ENCODE measurements around the gene MN1.

MN1 gene

DNA sequence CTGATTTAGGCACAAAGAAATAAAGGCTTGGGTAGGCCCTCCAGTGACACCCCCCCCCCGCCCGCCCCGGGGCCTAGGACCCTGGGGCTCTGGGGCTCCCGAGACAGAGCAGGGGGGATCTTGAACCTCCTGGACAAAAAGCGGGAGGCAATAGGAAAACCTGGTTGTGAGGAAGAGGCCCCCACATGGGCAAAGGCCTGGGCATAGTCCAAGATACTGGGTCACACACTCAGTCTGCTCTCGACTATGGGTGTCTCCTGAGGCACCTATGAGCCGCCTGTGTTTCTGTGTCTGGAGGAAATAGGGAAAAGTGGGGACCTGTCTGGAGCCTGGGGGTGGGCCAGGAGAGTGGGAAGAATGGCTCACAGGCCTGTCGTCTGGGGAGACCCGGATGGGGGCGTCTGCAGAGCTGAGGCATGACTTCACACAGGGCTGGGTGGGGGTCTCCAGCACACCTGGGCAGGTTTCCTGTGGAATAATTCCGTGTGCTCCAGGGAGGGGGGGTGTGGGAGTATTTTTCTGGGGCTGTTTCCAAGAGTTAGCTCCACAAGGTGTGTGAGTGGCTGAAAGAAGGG, 2.4 kb upstream of the MN1 start:
- Histone ChIP-seq H3K36me3 (ENCODE audit: insufficient read depth, insufficient read length, low read length) (peaks cover 3% of the 10 kb centered on the region), H3K9me3 (ENCODE audit: insufficient read depth, low read length) (no peaks in the 10 kb centered on the region), H3K4me1 (ENCODE audit: insufficient read depth, insufficient read length) (peaks cover 9% of the 10 kb centered on the region), H3K4me3 (ENCODE audit: insufficient read length, low read depth) (no peak overlapping the region), H3K27me3 (ENCODE audit: insufficient read depth, insufficient read length) (peaks cover 12% of the 10 kb centered on the region), H3K9ac (ENCODE audit: insufficient read length, low read depth) (peak overlapping the region; percentile 56)
- no peak for DNase-seq (ENCODE audit: low read depth, low spot score)
- TF ChIP-seq ZNF274 (IDR thresholded peaks at IDR 0.05; ENCODE audit: low read depth, low read length) (no peak), SUZ12 (IDR thresholded peaks at IDR 0.05; ENCODE audit: extremely low read depth, insufficient read depth, insufficient read length) (no peak), YY1 (IDR thresholded peaks at IDR 0.05; ENCODE audit: insufficient read depth, insufficient read length) (no peak)

DNA sequence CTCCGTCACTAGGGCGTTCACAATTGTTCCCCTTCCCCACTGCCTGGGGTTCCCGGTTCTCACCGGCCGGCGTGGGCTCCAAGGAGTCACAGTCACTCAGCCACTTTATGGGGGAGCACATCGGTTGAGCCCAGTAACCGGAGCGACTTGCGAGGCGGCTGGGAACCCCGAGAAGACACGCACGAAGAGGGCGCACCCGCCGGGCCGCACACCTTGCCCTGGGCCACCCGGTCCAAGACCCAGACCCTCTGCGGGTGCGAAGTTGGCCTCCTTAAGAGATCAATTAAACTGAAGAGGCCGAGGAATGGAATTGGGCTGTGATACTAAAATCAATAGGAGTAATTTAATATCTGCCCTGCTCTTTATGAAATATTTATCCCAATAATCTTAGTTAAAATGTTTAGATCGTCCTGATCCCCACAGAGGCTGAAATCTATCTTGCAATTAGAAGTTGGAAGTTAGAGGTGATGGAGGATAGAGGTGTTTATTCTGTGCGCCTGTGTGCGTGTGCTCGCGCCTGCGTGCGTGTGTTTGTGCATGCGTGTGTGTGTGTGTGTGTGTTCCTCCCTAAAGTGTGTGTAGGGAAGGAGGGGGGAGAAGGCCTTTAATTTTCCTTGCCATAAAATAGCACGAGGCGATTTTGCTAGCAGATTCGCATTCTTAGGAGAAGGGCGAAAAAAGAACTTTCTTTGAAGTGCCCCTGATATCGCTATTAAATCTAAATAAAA, 954 bp upstream of the MN1 start:
- Histone ChIP-seq H3K4me3 (ENCODE audit: insufficient read length, low read depth) (peak overlapping the region; percentile 78), H3K9ac (ENCODE audit: insufficient read length, low read depth) (peak overlapping the region; percentile 70), H3K9me3 (ENCODE audit: insufficient read depth, low read length) (no peaks in the 10 kb centered on the region), H3K4me1 (ENCODE audit: insufficient read depth, insufficient read length) (peaks cover 9% of the 10 kb centered on the region), H3K36me3 (ENCODE audit: insufficient read depth, insufficient read length, low read length) (peaks cover 14% of the 10 kb centered on the region), H3K27me3 (ENCODE audit: insufficient read depth, insufficient read length) (peaks cover 12% of the 10 kb centered on the region)
- TF ChIP-seq SUZ12 (IDR thresholded peaks at IDR 0.05; ENCODE audit: extremely low read depth, insufficient read depth, insufficient read length) (no peak), YY1 (IDR thresholded peaks at IDR 0.05; ENCODE audit: insufficient read depth, insufficient read length) (no peak), ZNF274 (IDR thresholded peaks at IDR 0.05; ENCODE audit: low read depth, low read length) (no peak)
- DNase-seq (ENCODE audit: low read depth, low spot score): no peak

DNA sequence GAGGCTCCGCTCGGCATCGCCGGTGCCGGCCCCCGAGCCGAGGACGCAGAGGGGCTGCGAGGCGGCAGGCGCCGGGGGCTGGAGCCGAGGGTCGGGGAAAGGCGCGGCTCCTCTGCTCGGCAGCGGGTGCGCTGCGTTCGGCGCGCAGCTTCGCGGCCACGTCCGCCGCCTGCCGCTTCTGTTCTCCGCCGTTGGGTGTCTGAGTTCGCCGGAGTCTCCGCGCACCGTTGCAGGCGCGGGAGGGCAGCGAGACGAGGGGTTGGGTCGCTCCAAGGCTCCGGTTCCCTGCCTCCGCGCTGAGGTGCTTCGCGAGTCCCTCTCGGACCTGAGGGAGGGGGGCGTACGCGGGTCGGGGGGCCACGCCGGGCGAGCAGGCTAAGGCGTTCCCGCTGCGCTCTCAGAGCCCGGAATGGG, 347 bp downstream of the MN1 start:
- H3K27me3 ChIP-seq (ENCODE audit: insufficient read depth, insufficient read length): peaks cover 12% of the 10 kb centered on the region
- peaks cover 12% of the 10 kb centered on the region for H3K4me1 ChIP-seq (ENCODE audit: insufficient read depth, insufficient read length)
- peak overlapping the region; percentile 78 for H3K4me3 ChIP-seq (ENCODE audit: insufficient read length, low read depth)
- TF ChIP-seq YY1 (IDR thresholded peaks at IDR 0.05; ENCODE audit: insufficient read depth, insufficient read length): no peak
- no peak for TF ChIP-seq SUZ12 (IDR thresholded peaks at IDR 0.05; ENCODE audit: extremely low read depth, insufficient read depth, insufficient read length)
- TF ChIP-seq ZNF274 (IDR thresholded peaks at IDR 0.05; ENCODE audit: low read depth, low read length): no peak
- DNase-seq (ENCODE audit: low read depth, low spot score): no peak
- peak overlapping the region; percentile 93 for H3K9ac ChIP-seq (ENCODE audit: insufficient read length, low read depth)
- peaks cover 25% of the 10 kb centered on the region for H3K36me3 ChIP-seq (ENCODE audit: insufficient read depth, insufficient read length, low read length)
- no peaks in the 10 kb centered on the region for H3K9me3 ChIP-seq (ENCODE audit: insufficient read depth, low read length)

GRCh38 chr22:27800250-27801201, 1.0 kb downstream of the MN1 start:
- DNase-seq (ENCODE audit: low read depth, low spot score): no peak
- Histone ChIP-seq H3K36me3 (ENCODE audit: insufficient read depth, insufficient read length, low read length) (peaks cover 25% of the 10 kb centered on the region), H3K27me3 (ENCODE audit: insufficient read depth, insufficient read length) (peaks cover 12% of the 10 kb centered on the region), H3K4me3 (ENCODE audit: insufficient read length, low read depth) (peak overlapping the region; percentile 78), H3K9ac (ENCODE audit: insufficient read length, low read depth) (peak overlapping the region; percentile 93), H3K9me3 (ENCODE audit: insufficient read depth, low read length) (no peaks in the 10 kb centered on the region), H3K4me1 (ENCODE audit: insufficient read depth, insufficient read length) (peaks cover 12% of the 10 kb centered on the region)
- TF ChIP-seq YY1 (IDR thresholded peaks at IDR 0.05; ENCODE audit: insufficient read depth, insufficient read length): no peak
- TF ChIP-seq ZNF274 (IDR thresholded peaks at IDR 0.05; ENCODE audit: low read depth, low read length): no peak
- TF ChIP-seq SUZ12 (IDR thresholded peaks at IDR 0.05; ENCODE audit: extremely low read depth, insufficient read depth, insufficient read length): no peak

DNA sequence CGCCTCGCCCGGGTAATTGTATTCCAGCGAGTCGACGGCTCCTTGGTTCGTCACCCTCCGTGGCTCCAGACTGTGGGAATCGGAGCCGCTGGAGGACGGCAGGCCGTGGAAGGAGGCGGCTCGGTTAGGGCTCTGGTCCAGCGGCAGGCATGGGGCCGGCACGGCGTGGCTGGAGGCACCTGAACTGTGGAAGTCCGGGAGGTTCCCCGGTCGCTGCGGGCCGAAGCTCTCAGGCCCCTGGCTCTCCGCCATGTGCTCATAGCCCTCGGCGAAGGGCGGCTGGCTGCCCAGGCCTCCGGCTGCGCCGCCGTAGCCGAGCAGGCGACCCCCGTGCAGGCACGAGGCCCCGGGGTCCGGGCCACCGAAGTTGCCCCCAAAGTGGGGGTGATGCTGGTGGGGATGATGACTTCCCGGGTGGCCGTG, 1.7 kb downstream of the MN1 start:
- peaks cover 12% of the 10 kb centered on the region for H3K27me3 ChIP-seq (ENCODE audit: insufficient read depth, insufficient read length)
- TF ChIP-seq ZNF274 (IDR thresholded peaks at IDR 0.05; ENCODE audit: low read depth, low read length): no peak
- no peak for TF ChIP-seq SUZ12 (IDR thresholded peaks at IDR 0.05; ENCODE audit: extremely low read depth, insufficient read depth, insufficient read length)
- no peak for TF ChIP-seq YY1 (IDR thresholded peaks at IDR 0.05; ENCODE audit: insufficient read depth, insufficient read length)
- H3K9ac ChIP-seq (ENCODE audit: insufficient read length, low read depth): peak overlapping the region; percentile 93
- peaks cover 25% of the 10 kb centered on the region for H3K36me3 ChIP-seq (ENCODE audit: insufficient read depth, insufficient read length, low read length)
- H3K4me1 ChIP-seq (ENCODE audit: insufficient read depth, insufficient read length): peaks cover 9% of the 10 kb centered on the region
- no peak for DNase-seq (ENCODE audit: low read depth, low spot score)
- H3K9me3 ChIP-seq (ENCODE audit: insufficient read depth, low read length): no peaks in the 10 kb centered on the region
- H3K4me3 ChIP-seq (ENCODE audit: insufficient read length, low read depth): peak overlapping the region; percentile 78

GRCh38 chr22:27799015-27799826, 2.3 kb downstream of the MN1 start:
- TF ChIP-seq SUZ12 (IDR thresholded peaks at IDR 0.05; ENCODE audit: extremely low read depth, insufficient read depth, insufficient read length) (no peak), ZNF274 (IDR thresholded peaks at IDR 0.05; ENCODE audit: low read depth, low read length) (no peak), YY1 (IDR thresholded peaks at IDR 0.05; ENCODE audit: insufficient read depth, insufficient read length) (no peak)
- H3K36me3 ChIP-seq (ENCODE audit: insufficient read depth, insufficient read length, low read length): peaks cover 25% of the 10 kb centered on the region
- H3K4me3 ChIP-seq (ENCODE audit: insufficient read length, low read depth): no peak overlapping the region
- H3K9ac ChIP-seq (ENCODE audit: insufficient read length, low read depth): peak overlapping the region; percentile 93
- H3K9me3 ChIP-seq (ENCODE audit: insufficient read depth, low read length): no peaks in the 10 kb centered on the region
- H3K27me3 ChIP-seq (ENCODE audit: insufficient read depth, insufficient read length): peaks cover 8% of the 10 kb centered on the region
- peaks cover 5% of the 10 kb centered on the region for H3K4me1 ChIP-seq (ENCODE audit: insufficient read depth, insufficient read length)
- no peak for DNase-seq (ENCODE audit: low read depth, low spot score)
